Neuronal stem cell (in vitro differentiated cells): Measurements from ENCODE around the gene SAMD3.

Source experiments
- DNase-seq: peaks from one replicate; pipeline ENCODE4 v3.0.0-alpha.2; 2013; ENCODE audit warnings: low spot score
- H2AFZ ChIP-seq: one replicate; pipeline ENCODE4 v1.6.1; 2013; ENCODE audit warnings: mild to moderate bottlenecking, low read length, inconsistent platforms
- H2AK5ac ChIP-seq: 2 replicates; pipeline ENCODE4 v1.6.1; 2013; ENCODE audit warnings: low read depth, mild to moderate bottlenecking, inconsistent platforms, low read length, moderate library complexity, mixed read lengths
- H2BK120ac ChIP-seq: 2 replicates; pipeline ENCODE4 v1.6.1; 2013; ENCODE audit warnings: low read depth, mild to moderate bottlenecking, inconsistent platforms, low read length, moderate library complexity, mixed read lengths
- H2BK12ac ChIP-seq: one replicate; pipeline ENCODE4 v1.6.1; 2013; ENCODE audit warnings: low read length, inconsistent platforms
- H2BK15ac ChIP-seq: 2 replicates; pipeline ENCODE4 v1.6.1; 2013; ENCODE audit warnings: mild to moderate bottlenecking, low read length, inconsistent platforms, mixed read lengths
- H2BK5ac ChIP-seq: one replicate; pipeline ENCODE4 v1.6.1; 2013; ENCODE audit warnings: inconsistent platforms, mild to moderate bottlenecking, low read length, moderate library complexity
- H3K14ac ChIP-seq: one replicate; pipeline ENCODE4 v1.6.1; 2013; ENCODE audit warnings: low read length, inconsistent platforms
- H3K18ac ChIP-seq: 2 replicates; pipeline ENCODE4 v1.6.1; 2013; ENCODE audit warnings: low read length, inconsistent platforms
- H3K23ac ChIP-seq: 2 replicates; pipeline ENCODE4 v1.6.1; 2013; ENCODE audit warnings: low read depth, mild to moderate bottlenecking, mixed read lengths, low read length, inconsistent platforms; ENCODE audit not compliant: poor library complexity
- H3K27ac ChIP-seq: replicated peaks from 3 replicates; pipeline ENCODE4 v1.5.1; 2013; ENCODE audit warnings: low read length, inconsistent platforms
- H3K27me3 ChIP-seq, 3 experiments: 2 replicates each; pipeline ENCODE4 v1.6.1; 2013; ENCODE audit warnings: low read length in 3 of 3, mild to moderate bottlenecking in 2 of 3, inconsistent platforms in 1 of 3, low read depth in 1 of 3, mixed read lengths in 1 of 3, moderate library complexity in 1 of 3; ENCODE audit not compliant: control insufficient read depth in 3 of 3, insufficient read depth in 3 of 3
- H3K36me3 ChIP-seq, 2 donors: replicated peaks in 1 of 2; 2 replicates each; pipeline ENCODE4 v1.6.1; 2013; ENCODE audit warnings: low read length in 2 of 2; ENCODE audit not compliant: control insufficient read depth in 2 of 2, insufficient read depth in 2 of 2
- H3K4ac ChIP-seq: 2 replicates; pipeline ENCODE4 v1.6.1; 2013; ENCODE audit warnings: inconsistent platforms, mild to moderate bottlenecking, low read length, moderate library complexity
- H3K4me1 ChIP-seq, 2 donors: 1 replicate in 1 of 2; 2 replicates in 1 of 2; pipeline ENCODE4 v1.6.1; 2013; ENCODE audit warnings: low read length in 2 of 2, low read depth in 1 of 2; ENCODE audit not compliant: control insufficient read depth in 2 of 2, insufficient read depth in 1 of 2
- H3K4me2 ChIP-seq: one replicate; pipeline ENCODE4 v1.6.1; 2013; ENCODE audit warnings: mild to moderate bottlenecking, low read length, inconsistent platforms; ENCODE audit not compliant: insufficient read depth, poor library complexity, severe bottlenecking
- H3K4me3 ChIP-seq, 2 donors: 2 replicates each; pipeline ENCODE4 v1.5.1; 2013; ENCODE audit warnings: low read length in 2 of 2, mild to moderate bottlenecking in 2 of 2, inconsistent platforms in 1 of 2, moderate library complexity in 1 of 2
- H3K79me1 ChIP-seq: one replicate; pipeline ENCODE4 v1.6.1; 2013; ENCODE audit warnings: low read depth, mild to moderate bottlenecking, inconsistent platforms, low read length, moderate library complexity
- H3K9ac ChIP-seq: one replicate; pipeline ENCODE4 v1.6.1; 2013; ENCODE audit warnings: mild to moderate bottlenecking, low read depth, low read length, inconsistent platforms; ENCODE audit not compliant: poor library complexity
- H3K9me3 ChIP-seq, 2 donors: replicated peaks in 1 of 2; 2 replicates each; pipeline versions ENCODE3 to v1.6.1; 2013; ENCODE audit warnings: low read length in 2 of 2, mild to moderate bottlenecking in 2 of 2, inconsistent platforms in 1 of 2, low read depth in 1 of 2, mixed read lengths in 1 of 2, moderate library complexity in 1 of 2; ENCODE audit not compliant: control insufficient read depth in 2 of 2, insufficient read depth in 1 of 2
- H4K8ac ChIP-seq: one replicate; pipeline ENCODE4 v1.6.1; 2013; ENCODE audit warnings: low read depth, mild to moderate bottlenecking, inconsistent platforms, low read length, moderate library complexity
- H4K91ac ChIP-seq: one replicate; pipeline ENCODE4 v1.6.1; 2013; ENCODE audit warnings: low read length, low read depth, mild to moderate bottlenecking, inconsistent platforms; ENCODE audit not compliant: poor library complexity
- WGBS, 2 donors: extraction: QIAGEN DNeasy Blood & Tissue Kit; methylation state at CpG; one replicate each; pipeline ENCODE4 v1.1.7; 2013; ENCODE audit warnings: missing lambda C conversion rate in 2 of 2, mixed read lengths in 1 of 2; ENCODE audit not compliant: insufficient read length in 2 of 2, insufficient replicate concordance in 1 of 2; ENCODE audit errors: extremely low coverage in 2 of 2; 5-methylcytosine and 5-hydroxymethylcytosine counted together

The SAMD3 gene

DNA sequence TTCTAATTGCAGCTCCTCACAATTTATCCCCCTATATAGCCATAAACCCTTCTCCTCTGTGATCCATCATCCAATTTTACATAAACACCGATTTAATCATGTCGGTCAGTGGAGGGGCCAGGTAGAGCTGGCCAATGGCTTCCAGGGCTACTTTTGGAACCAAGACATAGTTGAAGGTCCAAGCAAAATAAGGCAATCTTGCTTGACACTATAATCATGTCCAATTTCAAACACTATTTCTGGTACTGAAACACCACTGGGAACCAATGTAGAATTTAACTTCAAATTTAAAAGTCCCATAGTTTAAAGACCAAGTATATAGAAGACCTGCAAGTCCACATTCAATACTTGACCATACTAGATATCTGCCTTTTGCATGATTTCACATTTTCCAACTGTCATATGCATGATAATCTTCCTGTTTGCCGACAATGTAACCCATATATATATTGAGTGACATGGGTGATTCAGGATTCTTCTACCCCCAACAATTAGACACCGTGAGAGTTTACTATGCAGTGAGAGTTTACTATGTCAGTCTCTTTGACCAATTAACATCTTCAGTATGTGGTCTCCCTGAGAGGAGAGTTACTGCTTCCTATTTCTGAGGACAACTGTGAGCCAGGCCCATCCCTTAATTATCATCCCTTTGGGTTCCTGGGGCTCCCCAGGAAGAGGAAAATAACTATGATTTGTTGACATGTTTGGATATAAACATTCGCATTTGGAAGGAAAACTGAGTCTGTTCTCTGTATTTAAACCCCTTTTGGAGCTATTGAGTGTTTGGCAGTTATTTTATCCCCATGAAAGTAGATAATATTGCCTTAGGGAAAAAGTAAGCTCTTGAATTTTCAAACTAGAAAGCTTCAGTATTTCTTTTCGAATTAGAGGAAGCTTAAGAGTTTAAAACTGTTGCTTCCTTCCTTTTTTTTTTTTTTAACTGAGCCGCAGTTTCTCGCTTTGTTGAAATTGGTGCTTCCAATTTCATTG lies 31.8 kb downstream of the SAMD3 start:
- H4K91ac ChIP-seq = no peak overlapping the region
- no peak for DNase-seq
- no peak overlapping the region for H2AFZ ChIP-seq
- H3K18ac ChIP-seq = no peak overlapping the region
- H3K4ac ChIP-seq = no peak overlapping the region
- H2BK15ac ChIP-seq = no peak overlapping the region
- no peaks in the 10 kb centered on the region for H3K4me1 ChIP-seq
- H2BK120ac ChIP-seq = no peak overlapping the region
- no peak overlapping the region for H2BK5ac ChIP-seq
- no peaks in the 10 kb centered on the region for H3K27me3 ChIP-seq
- H3K27ac ChIP-seq = no peak overlapping the region
- 100% methylated on average over 1 of the region's 8 CpGs; no CpG with 5 or more reads in 1 of the 2 donors for WGBS, 2 donors
- H2BK12ac ChIP-seq = no peak overlapping the region
- H3K36me3 ChIP-seq = no peaks in the 10 kb centered on the region
- no peak overlapping the region for H3K23ac ChIP-seq
- H3K9ac ChIP-seq = no peak overlapping the region
- H2AK5ac ChIP-seq = no peak overlapping the region
- H3K4me2 ChIP-seq = no peak overlapping the region
- H3K9me3 ChIP-seq = no peaks in the 10 kb centered on the region
- no peak overlapping the region for H3K4me3 ChIP-seq
- no peaks in the 10 kb centered on the region for H3K79me1 ChIP-seq
- no peak overlapping the region for H4K8ac ChIP-seq
- H3K14ac ChIP-seq = no peak overlapping the region

DNA sequence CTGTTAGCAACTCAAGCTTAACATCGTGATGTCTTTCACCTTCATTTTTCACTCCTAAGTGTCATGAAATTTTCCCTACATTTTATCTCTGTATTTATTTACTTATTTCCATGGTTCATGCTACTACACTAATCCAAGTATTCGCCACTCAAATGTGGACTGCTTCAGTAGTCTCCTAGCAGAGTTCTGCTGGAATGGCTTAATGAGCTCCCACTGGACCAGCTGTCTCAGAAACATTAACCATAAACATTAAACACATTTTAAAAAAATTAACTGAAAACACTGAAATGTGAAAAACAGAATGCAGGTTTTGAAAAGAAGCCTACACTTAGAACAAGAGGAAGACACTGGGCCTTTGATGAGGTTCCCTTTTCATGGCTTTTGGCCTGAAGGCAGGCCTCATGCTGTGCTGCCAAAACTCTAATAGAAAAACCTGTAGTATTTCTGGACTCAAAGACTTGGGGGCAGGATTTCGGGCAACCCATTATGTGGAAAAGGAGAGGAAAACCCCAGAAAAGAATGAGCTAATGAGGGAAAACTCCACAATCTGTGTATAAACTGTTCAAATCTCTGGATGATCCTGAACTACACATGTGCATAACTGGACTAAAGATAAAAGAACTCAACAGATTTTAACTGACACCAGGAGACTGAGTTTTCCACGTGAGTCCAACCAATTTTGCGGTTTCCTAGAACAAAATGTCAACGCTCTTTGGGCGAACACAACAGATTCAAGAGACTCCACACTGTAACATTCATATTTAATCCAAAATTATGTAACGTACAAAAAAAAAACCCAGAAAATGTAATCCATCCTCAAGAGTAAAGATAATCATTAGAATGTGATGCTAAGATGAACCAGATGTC lies 33.0 kb downstream of the SAMD3 start:
- Histone ChIP-seq H3K9me3 (no peaks in the 10 kb centered on the region), H3K14ac (no peak overlapping the region), H3K79me1 (no peaks in the 10 kb centered on the region), H3K18ac (no peak overlapping the region), H2BK120ac (no peak overlapping the region), H3K23ac (no peak overlapping the region), H3K4me2 (no peak overlapping the region), H2AK5ac (no peak overlapping the region), H3K9ac (no peak overlapping the region), H2BK12ac (no peak overlapping the region), H3K4me1 (no peaks in the 10 kb centered on the region), H3K27me3 (no peaks in the 10 kb centered on the region), H3K4ac (no peak overlapping the region), H2BK5ac (no peak overlapping the region), H3K36me3 (no peaks in the 10 kb centered on the region), H4K8ac (no peak overlapping the region), H4K91ac (no peak overlapping the region), H3K4me3 (no peak overlapping the region), H3K27ac (no peak overlapping the region), H2AFZ (no peak overlapping the region), H2BK15ac (no peak overlapping the region)
- DNase-seq = no peak
- no CpG with 5 or more reads among the region's 8 CpGs for WGBS, 2 donors

DNA sequence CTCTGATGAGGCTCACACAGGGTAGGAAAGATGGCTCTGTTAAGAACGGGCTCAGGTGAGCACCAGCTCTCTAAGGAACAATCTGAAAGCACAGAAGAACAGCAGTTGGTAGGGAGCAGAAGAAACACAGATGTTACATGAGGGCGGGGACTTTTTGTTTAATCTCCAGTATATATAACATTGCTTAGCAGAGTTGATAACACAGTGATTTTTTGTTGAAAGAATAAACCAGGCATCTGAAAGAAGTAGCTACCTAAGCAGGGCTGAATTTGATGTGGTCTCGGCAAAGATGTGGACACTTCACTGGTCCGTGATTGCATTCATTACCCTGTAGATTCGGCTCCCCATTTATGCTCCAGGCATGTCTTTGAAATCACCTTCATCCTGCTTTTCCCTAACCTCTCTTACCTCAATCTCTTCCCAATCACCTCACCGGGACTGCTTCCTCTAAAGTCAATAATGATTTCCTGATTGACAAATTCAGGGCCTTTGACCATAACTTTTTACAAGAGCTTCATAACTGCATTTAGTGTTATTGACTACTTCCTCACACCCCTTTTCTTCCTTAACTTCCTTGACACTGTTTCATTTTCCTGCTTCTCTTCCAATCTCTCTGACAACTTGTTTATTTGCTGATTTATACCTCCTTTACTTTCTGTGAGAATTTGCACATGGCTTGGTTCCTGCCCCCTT lies 34.4 kb downstream of the SAMD3 start:
- DNase-seq = no peak
- no peak overlapping the region for H2AFZ ChIP-seq
- H3K18ac ChIP-seq = no peak overlapping the region
- no peaks in the 10 kb centered on the region for H3K27me3 ChIP-seq
- WGBS, 2 donors = 100% methylated on average over 1 of the region's 6 CpGs; no CpG with 5 or more reads in 1 of the 2 donors
- no peak overlapping the region for H2BK5ac ChIP-seq
- H3K27ac ChIP-seq = no peak overlapping the region
- H3K9me3 ChIP-seq = no peaks in the 10 kb centered on the region
- no peak overlapping the region for H2AK5ac ChIP-seq
- H3K4me3 ChIP-seq = no peak overlapping the region
- H3K36me3 ChIP-seq = no peaks in the 10 kb centered on the region
- H3K79me1 ChIP-seq = no peaks in the 10 kb centered on the region
- no peak overlapping the region for H3K4me2 ChIP-seq
- H2BK120ac ChIP-seq = no peak overlapping the region
- no peak overlapping the region for H4K91ac ChIP-seq
- no peak overlapping the region for H3K4ac ChIP-seq
- H3K23ac ChIP-seq = no peak overlapping the region
- no peak overlapping the region for H2BK12ac ChIP-seq
- H3K9ac ChIP-seq = no peak overlapping the region
- no peak overlapping the region for H4K8ac ChIP-seq
- H3K4me1 ChIP-seq = peaks cover 0 to 2% of the 10 kb centered on the region in 2 donors
- no peak overlapping the region for H2BK15ac ChIP-seq
- no peak overlapping the region for H3K14ac ChIP-seq
